ENCODE results near the gene LCK. TPM values are rescaled to one million over a fixed set of nuclear protein-coding genes. Genes with fewer than 3 reads are reported as not detected.
"Not testable (repeated sequence)": the region's sequence is repeated elsewhere in the genome, so short reads cannot be mapped to it uniquely, and the experiment has no call there.

The LCK gene
- total RNA-seq, 1 donor from 2014 or later = not detected

DNA sequence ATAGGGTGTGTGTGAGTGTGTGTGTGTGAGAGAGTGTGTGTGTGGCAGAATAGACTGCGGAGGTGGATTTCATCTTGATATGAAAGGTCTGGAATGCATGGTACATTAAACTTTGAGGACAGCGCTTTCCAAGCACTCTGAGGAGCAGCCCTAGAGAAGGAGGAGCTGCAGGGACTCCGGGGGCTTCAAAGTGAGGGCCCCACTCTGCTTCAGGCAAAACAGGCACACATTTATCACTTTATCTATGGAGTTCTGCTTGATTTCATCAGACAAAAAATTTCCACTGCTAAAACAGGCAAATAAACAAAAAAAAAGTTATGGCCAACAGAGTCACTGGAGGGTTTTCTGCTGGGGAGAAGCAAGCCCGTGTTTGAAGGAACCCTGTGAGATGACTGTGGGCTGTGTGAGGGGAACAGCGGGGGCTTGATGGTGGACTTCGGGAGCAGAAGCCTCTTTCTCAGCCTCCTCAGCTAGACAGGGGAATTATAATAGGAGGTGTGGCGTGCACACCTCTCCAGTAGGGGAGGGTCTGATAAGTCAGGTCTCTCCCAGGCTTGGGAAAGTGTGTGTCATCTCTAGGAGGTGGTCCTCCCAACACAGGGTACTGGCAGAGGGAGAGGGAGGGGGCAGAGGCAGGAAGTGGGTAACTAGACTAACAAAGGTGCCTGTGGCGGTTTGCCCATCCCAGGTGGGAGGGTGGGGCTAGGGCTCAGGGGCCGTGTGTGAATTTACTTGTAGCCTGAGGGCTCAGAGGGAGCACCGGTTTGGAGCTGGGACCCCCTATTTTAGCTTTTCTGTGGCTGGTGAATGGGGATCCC is 22.5 kb downstream of the LCK start:
- H3K27ac Mint-ChIP-seq (ENCODE audit: unreplicated experiment) = peak overlapping the region; percentile 69
- no peaks in the 10 kb centered on the region for H3K9me3 Mint-ChIP-seq
- no peaks in the 10 kb centered on the region for H3K36me3 Mint-ChIP-seq (ENCODE audit: low read depth)

GRCh38 chr1:32274646-32275340 is 23.7 kb downstream of the LCK start:
- TF ChIP-seq, protein P1, sequence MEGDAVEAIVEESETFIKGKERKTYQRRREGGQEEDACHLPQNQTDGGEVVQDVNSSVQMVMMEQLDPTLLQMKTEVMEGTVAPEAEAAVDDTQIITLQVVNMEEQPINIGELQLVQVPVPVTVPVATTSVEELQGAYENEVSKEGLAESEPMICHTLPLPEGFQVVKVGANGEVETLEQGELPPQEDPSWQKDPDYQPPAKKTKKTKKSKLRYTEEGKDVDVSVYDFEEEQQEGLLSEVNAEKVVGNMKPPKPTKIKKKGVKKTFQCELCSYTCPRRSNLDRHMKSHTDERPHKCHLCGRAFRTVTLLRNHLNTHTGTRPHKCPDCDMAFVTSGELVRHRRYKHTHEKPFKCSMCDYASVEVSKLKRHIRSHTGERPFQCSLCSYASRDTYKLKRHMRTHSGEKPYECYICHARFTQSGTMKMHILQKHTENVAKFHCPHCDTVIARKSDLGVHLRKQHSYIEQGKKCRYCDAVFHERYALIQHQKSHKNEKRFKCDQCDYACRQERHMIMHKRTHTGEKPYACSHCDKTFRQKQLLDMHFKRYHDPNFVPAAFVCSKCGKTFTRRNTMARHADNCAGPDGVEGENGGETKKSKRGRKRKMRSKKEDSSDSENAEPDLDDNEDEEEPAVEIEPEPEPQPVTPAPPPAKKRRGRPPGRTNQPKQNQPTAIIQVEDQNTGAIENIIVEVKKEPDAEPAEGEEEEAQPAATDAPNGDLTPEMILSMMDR (conservative IDR thresholded peaks at IDR 0.05) = no peak
- peaks cover 7% of the 10 kb centered on the region for H3K4me1 Mint-ChIP-seq
- H3K36me3 Mint-ChIP-seq (ENCODE audit: low read depth) = no peaks in the 10 kb centered on the region
- H3K27ac Mint-ChIP-seq (ENCODE audit: unreplicated experiment) = no peak overlapping the region
- H3K9me3 Mint-ChIP-seq = no peaks in the 10 kb centered on the region
- no peak for DNase-seq (ENCODE audit: low read depth, low spot score)
- no peak overlapping the region for H3K4me3 Mint-ChIP-seq
- H3K27me3 Mint-ChIP-seq (ENCODE audit: low read depth) = peaks cover 20% of the 10 kb centered on the region

More for the DNA sequence above, 22.5 kb downstream of the LCK start:
- H3K4me1 Mint-ChIP-seq = peaks cover 7% of the 10 kb centered on the region
- H3K4me3 Mint-ChIP-seq = no peak overlapping the region
- H3K27me3 Mint-ChIP-seq (ENCODE audit: low read depth) = peaks cover 20% of the 10 kb centered on the region
- TF ChIP-seq, protein P1 (conservative IDR thresholded peaks at IDR 0.05) = no peak
- DNase-seq (ENCODE audit: low read depth, low spot score) = no peak

DNA sequence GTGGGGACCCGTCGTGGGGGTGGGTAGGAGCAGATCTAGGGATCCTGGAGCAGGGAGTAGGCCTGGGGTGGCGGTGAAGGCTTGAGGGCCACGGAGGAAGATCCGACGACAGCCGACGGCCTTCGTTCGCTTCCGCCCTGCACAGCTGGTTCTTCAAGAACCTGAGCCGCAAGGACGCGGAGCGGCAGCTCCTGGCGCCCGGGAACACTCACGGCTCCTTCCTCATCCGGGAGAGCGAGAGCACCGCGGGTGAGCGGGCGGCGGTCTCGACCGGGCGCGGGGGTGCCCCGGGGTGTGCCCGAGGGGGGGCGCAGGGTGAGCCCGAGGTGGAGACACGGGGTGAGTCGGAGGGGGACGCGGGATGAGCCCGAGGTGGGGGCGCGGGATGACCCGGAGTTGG is 24.4 kb downstream of the LCK start:
- Mint-ChIP-seq H3K27me3 (ENCODE audit: low read depth) (peaks cover 20% of the 10 kb centered on the region), H3K9me3 (no peaks in the 10 kb centered on the region), H3K4me3 (no peak overlapping the region), H3K27ac (ENCODE audit: unreplicated experiment) (no peak overlapping the region), H3K36me3 (ENCODE audit: low read depth) (no peaks in the 10 kb centered on the region), H3K4me1 (peaks cover 7% of the 10 kb centered on the region)
- TF ChIP-seq, protein P1 (conservative IDR thresholded peaks at IDR 0.05) = no peak
- no peak for DNase-seq (ENCODE audit: low read depth, low spot score)

DNA sequence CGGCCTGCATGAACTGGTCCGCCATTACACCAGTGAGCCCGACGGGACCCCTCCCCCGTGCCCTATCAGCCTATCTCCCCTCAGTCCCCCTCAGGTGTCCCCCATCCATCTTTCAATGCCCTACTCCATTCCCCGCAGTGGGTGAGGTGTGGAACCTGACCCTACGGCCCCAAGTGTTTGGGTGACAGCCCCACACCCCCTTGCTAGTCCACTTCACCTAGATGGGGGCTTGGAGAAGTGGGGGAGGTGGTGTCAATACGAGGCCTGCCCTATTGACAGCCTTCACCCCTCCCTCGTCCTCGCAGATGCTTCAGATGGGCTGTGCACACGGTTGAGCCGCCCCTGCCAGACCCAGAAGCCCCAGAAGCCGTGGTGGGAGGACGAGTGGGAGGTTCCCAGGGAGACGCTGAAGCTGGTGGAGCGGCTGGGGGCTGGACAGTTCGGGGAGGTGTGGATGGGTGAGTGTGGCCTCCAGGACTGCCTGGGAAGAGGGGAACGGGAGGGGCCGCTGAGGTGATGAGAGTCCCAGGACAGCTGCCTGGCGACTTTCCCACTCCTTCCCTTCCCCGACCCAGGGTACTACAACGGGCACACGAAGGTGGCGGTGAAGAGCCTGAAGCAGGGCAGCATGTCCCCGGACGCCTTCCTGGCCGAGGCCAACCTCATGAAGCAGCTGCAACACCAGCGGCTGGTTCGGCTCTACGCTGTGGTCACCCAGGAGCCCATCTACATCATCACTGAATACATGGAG is 25.1 kb downstream of the LCK start:
- TF ChIP-seq, protein P1 (conservative IDR thresholded peaks at IDR 0.05) = no peak
- Mint-ChIP-seq H3K4me3 (no peak overlapping the region), H3K36me3 (ENCODE audit: low read depth) (no peaks in the 10 kb centered on the region), H3K27ac (ENCODE audit: unreplicated experiment) (no peak overlapping the region), H3K9me3 (no peaks in the 10 kb centered on the region), H3K27me3 (ENCODE audit: low read depth) (peaks cover 20% of the 10 kb centered on the region), H3K4me1 (peaks cover 7% of the 10 kb centered on the region)
- no peak for DNase-seq (ENCODE audit: low read depth, low spot score)

- not testable (repeated sequence) for H3K4me3 Mint-ChIP-seq; DNase-seq (ENCODE audit: low read depth, low spot score)
Measured at GRCh38 chr1:32284777-32285176, 33.7 kb downstream of the LCK start.

More at GRCh38 chr1:32284777-32285176, 33.7 kb downstream of the LCK start:
- H3K27ac Mint-ChIP-seq (ENCODE audit: unreplicated experiment); H3K27me3 Mint-ChIP-seq (ENCODE audit: low read depth); H3K36me3 Mint-ChIP-seq (ENCODE audit: low read depth); H3K9me3 Mint-ChIP-seq; H3K4me1 Mint-ChIP-seq: not testable (repeated sequence)

All from neural crest cell (in vitro differentiated cells).